Stimulated activated memory B cell treated with anti-CD40 and anti-IgM and Interleukin-4, amounts not matched to agents 10 μg/mL and 1 μg/mL and 100 μg/mL, for 72 hours (primary cell): ENCODE measurements around the gene PARN.

Source experiments
- ATAC-seq: fragments of 150-1000 bp; cut with Tn5 transposase; 2 replicates; pipeline ENCODE4 v1.10.0; 2021
- H3K27ac Mint-ChIP-seq: one replicate; pipeline ENCODE4 v1.8.0; 2022; ENCODE audit warnings: mild to moderate bottlenecking, mixed read lengths
- H3K27me3 Mint-ChIP-seq: one replicate; pipeline ENCODE4 v1.8.0; 2022; ENCODE audit warnings: mixed read lengths
- H3K36me3 Mint-ChIP-seq: one replicate; pipeline ENCODE4 v1.8.0; 2022; ENCODE audit warnings: mixed read lengths
- H3K4me1 Mint-ChIP-seq: one replicate; pipeline ENCODE4 v1.8.0; 2022; ENCODE audit warnings: mixed read lengths
- H3K4me3 Mint-ChIP-seq: one replicate; pipeline ENCODE4 v1.8.0; 2022; ENCODE audit warnings: mild to moderate bottlenecking, moderate library complexity, mixed read lengths
- H3K9me3 Mint-ChIP-seq: one replicate; pipeline ENCODE4 v1.8.0; 2022; ENCODE audit warnings: mixed read lengths

The PARN gene, protein sequence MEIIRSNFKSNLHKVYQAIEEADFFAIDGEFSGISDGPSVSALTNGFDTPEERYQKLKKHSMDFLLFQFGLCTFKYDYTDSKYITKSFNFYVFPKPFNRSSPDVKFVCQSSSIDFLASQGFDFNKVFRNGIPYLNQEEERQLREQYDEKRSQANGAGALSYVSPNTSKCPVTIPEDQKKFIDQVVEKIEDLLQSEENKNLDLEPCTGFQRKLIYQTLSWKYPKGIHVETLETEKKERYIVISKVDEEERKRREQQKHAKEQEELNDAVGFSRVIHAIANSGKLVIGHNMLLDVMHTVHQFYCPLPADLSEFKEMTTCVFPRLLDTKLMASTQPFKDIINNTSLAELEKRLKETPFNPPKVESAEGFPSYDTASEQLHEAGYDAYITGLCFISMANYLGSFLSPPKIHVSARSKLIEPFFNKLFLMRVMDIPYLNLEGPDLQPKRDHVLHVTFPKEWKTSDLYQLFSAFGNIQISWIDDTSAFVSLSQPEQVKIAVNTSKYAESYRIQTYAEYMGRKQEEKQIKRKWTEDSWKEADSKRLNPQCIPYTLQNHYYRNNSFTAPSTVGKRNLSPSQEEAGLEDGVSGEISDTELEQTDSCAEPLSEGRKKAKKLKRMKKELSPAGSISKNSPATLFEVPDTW

DNA sequence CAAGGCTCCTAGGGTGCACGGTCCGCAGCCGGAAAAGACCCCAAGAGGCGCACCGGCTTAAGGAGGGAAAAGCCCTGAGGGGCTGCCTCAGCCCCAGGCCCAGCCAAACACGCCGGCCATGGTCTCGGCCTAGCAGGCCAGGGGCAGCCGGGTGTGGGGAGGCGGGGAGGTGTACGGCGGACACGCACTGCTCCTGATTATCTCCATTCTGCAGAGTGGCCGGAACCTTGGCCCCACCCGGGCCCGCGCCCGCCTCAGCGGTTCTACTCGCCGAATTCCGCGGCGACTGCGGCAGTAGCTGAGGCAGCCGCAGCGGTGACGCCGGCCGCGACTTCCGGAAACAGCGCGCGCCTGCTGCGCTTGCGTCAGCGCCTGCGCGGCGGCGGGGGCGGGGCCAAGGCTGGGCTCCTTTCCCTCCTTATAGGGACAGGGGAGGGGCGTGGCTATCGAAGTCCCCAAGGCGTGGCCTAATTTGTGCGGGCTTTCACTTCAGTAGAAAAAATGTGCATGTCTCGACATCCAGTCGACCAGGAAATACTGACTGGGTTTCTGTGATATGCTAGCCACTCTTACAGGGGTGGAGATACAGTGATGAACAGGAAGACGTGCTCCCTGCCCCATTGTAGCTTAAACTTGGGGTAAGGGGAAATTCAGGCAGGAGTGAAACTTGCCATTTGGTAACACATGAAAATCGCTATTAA lies at the start of gene PARN:
Gene PARN (minus strand): TSS at position 342 of the 701 bp plus-strand sequence. CDS start 135 bp downstream, at position 207.
- no peaks in the 10 kb centered on the region for H3K27me3 Mint-ChIP-seq
- H3K4me1 Mint-ChIP-seq = peaks cover 45% of the 10 kb centered on the region
- peaks cover 3% of the 10 kb centered on the region for H3K9me3 Mint-ChIP-seq
- peak within 1 kb of the TSS; percentile 99 for H3K4me3 Mint-ChIP-seq
- H3K36me3 Mint-ChIP-seq = peaks cover 22% of the 10 kb centered on the region
- ATAC-seq = peak; percentile 86
- H3K27ac Mint-ChIP-seq = peak within 1 kb of the TSS; percentile 93

DNA sequence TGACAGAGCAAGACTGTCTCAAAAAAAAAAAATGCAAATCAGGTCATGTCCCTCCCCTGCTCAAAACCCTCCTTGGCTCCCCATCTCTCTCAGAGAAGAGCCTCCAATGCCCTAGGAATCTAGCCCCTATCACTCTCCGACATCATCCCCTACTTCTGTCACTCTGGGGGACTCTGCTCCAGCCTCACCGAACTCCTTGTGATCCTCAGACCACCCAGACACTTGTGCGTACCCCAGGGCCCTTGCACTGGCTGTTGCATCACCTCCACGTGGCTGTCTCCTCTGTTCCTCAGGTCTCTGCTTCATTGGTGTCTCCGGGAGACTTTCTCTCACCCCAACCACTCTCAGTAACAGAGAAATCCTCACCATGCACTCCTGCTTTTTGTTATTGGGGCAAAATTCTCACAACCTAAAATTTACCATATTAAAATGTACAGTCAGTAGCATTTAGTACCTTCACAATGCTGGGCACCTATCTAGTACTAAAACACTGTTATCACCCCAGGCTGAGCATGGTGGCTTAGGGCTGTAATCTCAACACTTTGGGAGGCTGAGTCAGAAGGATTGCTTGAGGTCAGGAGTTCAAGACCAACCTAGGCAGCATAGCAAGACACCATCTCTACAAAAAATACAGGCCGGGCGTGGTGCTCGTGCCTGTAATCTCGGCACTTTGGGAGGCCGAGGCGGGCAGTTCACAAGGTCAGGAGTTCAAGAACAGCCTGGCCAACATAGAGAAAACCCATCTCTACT lies 48.9 kb upstream of the PARN start:
- no peaks in the 10 kb centered on the region for H3K4me1 Mint-ChIP-seq
- peaks cover 8% of the 10 kb centered on the region for H3K27me3 Mint-ChIP-seq
- peaks cover 5% of the 10 kb centered on the region for H3K9me3 Mint-ChIP-seq
- no peak overlapping the region for H3K27ac Mint-ChIP-seq
- H3K4me3 Mint-ChIP-seq = no peak overlapping the region
- no peak for ATAC-seq
- H3K36me3 Mint-ChIP-seq = no peaks in the 10 kb centered on the region

DNA sequence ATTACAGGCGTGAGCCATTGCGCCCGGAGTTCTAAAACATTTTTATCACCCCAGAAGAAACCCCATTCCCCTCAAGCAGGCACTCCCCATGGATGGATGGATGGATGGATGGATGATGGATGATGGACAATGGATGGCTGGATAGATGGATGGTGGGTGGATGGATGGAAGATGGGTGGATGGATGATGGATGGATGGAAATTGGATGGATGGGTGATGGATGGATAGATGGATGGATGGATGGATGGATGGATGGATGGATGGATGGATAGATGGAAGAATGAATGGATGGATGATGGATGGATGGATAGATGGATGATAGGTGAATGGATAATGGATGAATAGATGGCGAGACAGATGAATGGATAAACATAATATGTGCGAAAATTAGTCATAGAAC lies 47.6 kb upstream of the PARN start:
- H3K27ac Mint-ChIP-seq = no peak overlapping the region

DNA sequence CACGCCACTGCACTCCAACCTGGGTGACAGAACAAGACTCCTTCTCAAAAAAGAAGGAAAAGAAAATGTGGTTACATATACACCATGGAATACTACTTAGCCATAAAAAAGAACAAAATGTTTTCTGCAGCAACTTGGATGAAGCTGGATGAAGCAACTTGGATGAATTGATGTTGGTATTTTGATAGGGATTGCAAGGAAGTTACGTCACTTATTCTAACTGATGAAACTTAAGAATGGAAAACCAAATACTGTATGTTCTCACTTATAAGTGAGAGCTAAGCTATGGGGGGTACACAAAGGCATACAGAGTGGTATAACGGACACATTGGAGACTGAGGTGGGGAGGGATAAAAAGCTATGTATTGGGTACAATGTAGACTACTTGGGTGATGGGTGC lies 46.6 kb upstream of the PARN start:
- Mint-ChIP-seq H3K9me3 (peaks cover 5% of the 10 kb centered on the region), H3K4me1 (peaks cover 16% of the 10 kb centered on the region), H3K36me3 (no peaks in the 10 kb centered on the region), H3K27me3 (peaks cover 8% of the 10 kb centered on the region), H3K27ac (no peak overlapping the region), H3K4me3 (no peak overlapping the region)
- ATAC-seq = no peak

More for the DNA sequence above, 47.6 kb upstream of the PARN start:
- Mint-ChIP-seq H3K4me3 (no peak overlapping the region), H3K4me1 (peaks cover 6% of the 10 kb centered on the region), H3K27me3 (peaks cover 8% of the 10 kb centered on the region), H3K9me3 (peaks cover 5% of the 10 kb centered on the region), H3K36me3 (no peaks in the 10 kb centered on the region)
- no peak for ATAC-seq

DNA sequence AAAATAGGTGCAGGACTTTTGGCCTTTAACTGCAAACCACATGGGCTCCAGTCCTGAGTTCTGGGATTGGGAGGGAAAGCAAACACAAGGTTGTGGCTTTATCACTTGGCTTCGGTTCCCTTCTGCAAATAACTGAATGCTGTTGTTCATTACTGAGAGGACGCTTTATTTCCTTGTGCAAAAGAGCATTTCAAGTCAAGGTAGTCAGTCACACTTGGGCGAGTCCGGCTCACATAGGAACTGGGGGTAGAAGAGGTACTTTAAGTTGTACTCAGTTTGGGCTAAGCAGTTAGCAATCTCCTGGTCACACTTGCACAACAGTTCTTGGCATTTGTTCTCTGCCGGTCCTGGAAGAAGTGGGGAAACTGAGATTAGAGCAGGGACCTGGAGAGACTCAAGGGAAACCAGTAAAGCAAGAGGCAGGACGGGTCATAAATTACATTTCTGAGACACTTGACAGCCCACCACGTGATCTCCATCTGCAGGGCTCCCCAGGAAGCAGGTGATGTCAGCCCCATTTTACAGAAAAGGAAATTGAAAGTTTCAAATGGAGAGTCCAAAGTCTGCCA lies 42.4 kb upstream of the PARN start:
- peak; percentile 78 for ATAC-seq
- Mint-ChIP-seq H3K4me1 (peaks cover 17% of the 10 kb centered on the region), H3K27me3 (no peaks in the 10 kb centered on the region), H3K4me3 (peak overlapping the region; percentile 47), H3K27ac (peak overlapping the region; percentile 79), H3K36me3 (peaks cover 18% of the 10 kb centered on the region), H3K9me3 (peaks cover 2% of the 10 kb centered on the region)

DNA sequence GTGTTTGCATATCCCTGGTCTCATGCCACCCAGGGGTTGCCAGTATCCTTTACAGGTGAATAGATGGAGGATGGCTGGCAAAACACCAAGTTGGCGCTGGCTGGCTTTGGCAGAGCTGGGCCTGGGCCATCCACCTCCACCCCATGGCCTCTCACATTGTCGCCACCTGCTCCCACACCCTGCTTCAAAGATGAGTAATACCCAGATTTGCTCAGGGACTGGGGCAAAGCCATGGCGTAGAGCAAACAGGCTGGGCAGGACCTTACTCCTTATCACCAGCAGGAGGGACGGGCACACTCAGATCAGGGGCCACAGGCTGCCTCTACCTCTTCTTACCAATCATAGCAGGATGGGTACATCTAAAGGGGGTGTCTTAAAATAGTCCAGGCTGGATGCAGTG lies 39.7 kb upstream of the PARN start:
- Mint-ChIP-seq H3K27me3 (no peaks in the 10 kb centered on the region), H3K9me3 (no peaks in the 10 kb centered on the region), H3K4me3 (no peak overlapping the region), H3K27ac (no peak overlapping the region), H3K4me1 (peaks cover 17% of the 10 kb centered on the region), H3K36me3 (peaks cover 45% of the 10 kb centered on the region)
- no peak for ATAC-seq

DNA sequence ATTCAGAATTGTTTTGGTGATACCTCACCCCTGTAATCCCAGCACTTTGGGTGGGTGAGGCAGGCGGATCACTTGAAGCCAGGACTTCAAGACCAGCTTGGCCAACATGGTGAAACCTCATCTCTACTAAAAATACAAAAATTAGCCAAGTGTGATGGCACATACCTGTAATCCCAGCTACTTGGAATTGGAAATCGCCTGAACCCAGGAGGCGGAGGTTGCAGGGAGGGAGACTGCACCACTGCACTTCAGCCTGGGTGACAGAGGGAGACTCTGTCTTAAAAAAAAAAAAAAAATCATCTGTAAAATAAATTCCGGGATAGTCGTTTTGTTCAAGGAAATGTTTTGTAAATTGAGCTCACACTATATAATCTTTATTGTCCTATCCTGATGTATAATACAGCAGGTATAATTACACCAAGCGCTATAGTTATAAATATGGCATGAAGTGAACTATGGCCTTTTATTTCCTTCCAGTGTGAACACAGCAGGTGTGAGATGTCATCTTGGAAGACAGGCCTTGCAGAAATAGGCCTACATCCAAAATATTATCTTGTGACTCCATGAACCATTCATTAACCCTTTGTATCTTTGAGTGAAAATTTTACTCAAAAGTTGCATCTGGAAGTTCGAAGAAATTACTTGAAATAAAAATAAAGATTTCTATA lies 38.6 kb upstream of the PARN start:
- Mint-ChIP-seq H3K4me3 (no peak overlapping the region), H3K9me3 (no peaks in the 10 kb centered on the region), H3K27ac (no peak overlapping the region), H3K36me3 (peaks cover 50% of the 10 kb centered on the region), H3K27me3 (no peaks in the 10 kb centered on the region), H3K4me1 (peaks cover 17% of the 10 kb centered on the region)
- no peak for ATAC-seq

DNA sequence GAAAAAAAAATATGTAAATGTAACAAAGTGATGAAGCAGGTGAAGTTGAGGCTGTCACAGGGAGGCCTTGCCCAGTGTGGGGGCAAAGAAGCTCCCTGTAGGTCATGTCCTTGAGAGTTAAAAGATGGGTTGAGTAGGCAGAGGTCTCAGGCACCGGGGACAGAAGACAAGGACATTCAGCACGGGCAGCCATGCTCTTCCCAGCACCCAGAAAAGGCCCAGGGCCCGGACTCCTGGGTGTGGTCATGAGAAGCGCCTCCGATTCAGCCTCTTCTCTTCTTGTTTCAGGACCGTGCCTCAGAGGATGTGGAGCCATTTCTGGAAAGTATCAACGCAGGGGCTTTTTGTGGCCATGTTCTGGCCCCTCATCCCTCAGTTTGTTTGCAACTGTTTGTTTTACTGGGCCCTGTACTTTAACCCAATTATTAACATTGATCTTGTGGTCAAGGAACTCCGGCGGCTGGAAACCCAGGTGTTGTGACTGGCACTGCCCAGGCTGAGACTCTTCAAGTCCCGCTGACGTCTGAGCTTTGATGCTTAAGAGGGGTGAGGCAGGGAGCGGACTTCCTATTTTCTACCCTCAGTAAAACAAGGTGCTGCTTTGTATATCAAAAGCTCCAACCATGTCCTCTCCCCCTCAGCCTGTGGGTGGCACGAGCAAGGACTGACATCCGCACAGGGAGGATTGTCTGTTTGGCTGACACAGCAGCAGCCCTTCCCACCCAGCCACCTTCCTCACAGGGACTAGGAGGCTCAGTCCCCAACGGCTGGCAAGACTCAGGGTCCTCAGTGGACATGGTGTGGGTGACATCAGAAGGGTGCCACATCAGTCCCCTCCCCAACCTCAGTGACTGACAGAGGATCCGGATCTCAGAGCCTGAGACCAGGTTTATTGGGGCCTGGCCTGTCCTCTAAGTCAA lies 37.5 kb upstream of the PARN start:
- Mint-ChIP-seq H3K36me3 (peaks cover 56% of the 10 kb centered on the region), H3K27me3 (no peaks in the 10 kb centered on the region), H3K9me3 (no peaks in the 10 kb centered on the region), H3K27ac (no peak overlapping the region), H3K4me1 (peaks cover 11% of the 10 kb centered on the region), H3K4me3 (no peak overlapping the region)
- no peak for ATAC-seq

DNA sequence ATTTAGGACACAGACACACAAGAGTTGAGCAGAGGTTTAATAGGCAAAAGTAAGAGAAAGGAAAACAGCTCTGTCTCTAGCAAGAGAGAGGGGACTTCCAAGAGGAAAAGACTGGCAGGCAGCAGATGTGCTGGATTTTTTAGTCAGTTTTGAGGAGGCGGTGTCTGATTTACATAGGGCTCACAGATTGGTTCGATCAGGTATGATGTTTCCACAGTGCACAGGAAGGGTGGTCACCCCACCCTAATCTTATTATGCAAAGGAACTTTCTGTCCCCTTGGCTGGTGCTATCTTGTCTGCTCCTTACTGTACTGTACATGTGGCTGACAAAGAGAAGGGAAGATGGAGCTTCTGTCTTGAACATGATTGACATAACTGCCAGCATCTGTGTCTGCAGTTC lies 28.0 kb upstream of the PARN start:
- Mint-ChIP-seq H3K36me3 (peaks cover 31% of the 10 kb centered on the region), H3K27me3 (no peaks in the 10 kb centered on the region), H3K4me3 (no peak overlapping the region), H3K9me3 (no peaks in the 10 kb centered on the region), H3K27ac (peak overlapping the region; percentile 87), H3K4me1 (peaks cover 12% of the 10 kb centered on the region)
- ATAC-seq = peak; percentile 93

DNA sequence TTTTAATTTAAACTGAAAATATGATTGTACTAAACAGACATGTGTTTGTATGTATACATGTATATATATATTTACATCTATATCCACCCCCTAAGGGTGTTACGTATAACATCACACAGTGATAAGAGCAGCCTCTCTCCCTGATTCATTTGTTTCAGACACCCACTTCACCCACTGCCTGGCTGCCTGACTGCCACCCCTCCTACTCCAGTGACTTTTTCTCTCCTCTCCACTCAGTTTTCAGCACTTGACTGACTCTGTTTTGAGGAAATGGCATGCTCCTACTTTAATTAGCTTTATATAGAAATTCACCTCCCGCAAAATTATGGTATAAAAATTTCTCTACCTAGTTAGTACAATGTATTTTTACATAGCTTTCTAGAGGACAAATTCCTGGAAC lies 22.7 kb upstream of the PARN start:
- Mint-ChIP-seq H3K9me3 (no peaks in the 10 kb centered on the region), H3K4me3 (no peak overlapping the region), H3K27ac (no peak overlapping the region), H3K4me1 (peaks cover 2% of the 10 kb centered on the region), H3K27me3 (no peaks in the 10 kb centered on the region), H3K36me3 (peaks cover 36% of the 10 kb centered on the region)
- no peak for ATAC-seq

DNA sequence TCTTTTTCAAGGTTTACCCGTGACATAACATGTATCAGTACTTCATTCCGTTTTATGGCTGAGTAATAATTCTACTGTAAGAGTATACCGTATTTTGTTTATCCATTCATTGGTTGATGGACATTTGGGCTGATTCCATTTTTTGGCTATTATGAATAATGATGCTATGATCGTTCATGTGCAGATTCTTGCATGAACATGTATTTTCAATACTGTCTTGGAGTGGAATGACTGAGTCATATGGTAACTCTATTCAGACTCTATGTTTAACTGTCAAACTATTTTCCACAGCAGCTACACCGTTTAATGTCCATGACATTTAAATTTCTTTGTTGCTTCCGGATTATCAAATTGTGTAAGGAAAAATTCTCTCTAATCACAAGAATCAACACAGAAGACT lies 20.6 kb upstream of the PARN start:
- peaks cover 31% of the 10 kb centered on the region for H3K36me3 Mint-ChIP-seq
- H3K27ac Mint-ChIP-seq = peak overlapping the region; percentile 28
- no peak for ATAC-seq
- H3K27me3 Mint-ChIP-seq = no peaks in the 10 kb centered on the region
- H3K9me3 Mint-ChIP-seq = no peaks in the 10 kb centered on the region
- H3K4me1 Mint-ChIP-seq = peaks cover under 1% of the 10 kb centered on the region
- no peak overlapping the region for H3K4me3 Mint-ChIP-seq

DNA sequence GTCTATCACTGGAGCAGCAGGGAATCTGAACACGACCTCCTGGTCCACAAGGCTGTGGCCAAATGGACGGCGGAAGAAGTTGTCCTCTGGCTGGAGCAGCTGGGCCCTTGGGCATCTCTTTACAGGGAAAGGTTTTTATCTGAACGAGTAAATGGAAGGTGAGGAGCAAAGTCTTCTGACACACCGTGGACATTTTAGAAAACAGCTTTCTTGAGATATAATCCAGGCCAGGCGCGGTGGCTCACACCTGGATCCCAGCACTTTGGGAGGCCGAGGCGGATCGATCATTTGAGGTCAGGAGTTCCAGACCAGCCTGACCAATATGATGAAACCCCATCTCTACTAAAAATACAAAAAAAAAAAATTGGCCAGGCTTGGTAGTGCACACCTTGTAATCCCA lies 19.8 kb upstream of the PARN start:
- no peak for ATAC-seq
- Mint-ChIP-seq H3K4me3 (no peak overlapping the region), H3K27ac (no peak overlapping the region), H3K36me3 (peaks cover 34% of the 10 kb centered on the region), H3K9me3 (no peaks in the 10 kb centered on the region), H3K27me3 (no peaks in the 10 kb centered on the region), H3K4me1 (peaks cover 9% of the 10 kb centered on the region)

DNA sequence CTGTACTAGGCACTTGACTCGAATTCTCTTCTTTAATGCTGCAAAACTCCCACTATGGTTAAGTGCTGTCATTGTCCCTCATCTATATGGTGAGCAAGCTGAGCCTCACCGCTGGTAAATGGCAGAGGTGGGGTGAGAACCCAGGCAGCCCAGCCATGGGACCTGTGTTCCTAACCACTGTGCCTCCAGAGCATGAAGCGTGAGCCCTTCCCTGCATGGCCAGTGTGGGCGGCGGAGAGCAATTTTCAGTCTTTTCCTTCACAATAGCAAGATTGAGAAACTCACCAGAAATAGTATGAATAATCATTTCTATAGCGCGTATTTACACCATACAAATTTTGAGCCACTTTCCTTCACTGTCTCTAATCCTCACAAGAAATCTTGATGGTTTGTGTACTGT lies 11.9 kb upstream of the PARN start:
- no peaks in the 10 kb centered on the region for H3K27me3 Mint-ChIP-seq
- peaks cover 29% of the 10 kb centered on the region for H3K4me1 Mint-ChIP-seq
- no peak overlapping the region for H3K27ac Mint-ChIP-seq
- ATAC-seq = no peak
- no peaks in the 10 kb centered on the region for H3K9me3 Mint-ChIP-seq
- peaks cover 29% of the 10 kb centered on the region for H3K36me3 Mint-ChIP-seq
- H3K4me3 Mint-ChIP-seq = no peak overlapping the region
